Endothelial cell of umbilical vein (primary cell): Measurements from ENCODE around the gene MYO5B. TPM values are rescaled to one million over a fixed set of nuclear protein-coding genes. Genes with fewer than 3 reads are reported as not detected.

Source experiments
- BruUV-seq: library from RNA; stranded (reverse); fragments of 400-500 nt; replicated peaks from 2 replicates; lab custom pipeline; 2021; lab: Mats Ljungman, UMichigan
- CTCF ChIA-PET: fragments of 300-600, 350-600 bp; sonication (Branson Sonifier 250); formaldehyde crosslinking; loops from one replicate; lab custom pipeline; 2021; ENCODE audit warnings: antibody characterized with exemption, inconsistent platforms; lab: Charles Lee
- POLR2A ChIA-PET: fragments of 300-600, 350-600 bp; sonication (Branson Sonifier 250); formaldehyde crosslinking; loops from one replicate; lab custom pipeline; 2021; ENCODE audit warnings: antibody characterized with exemption, inconsistent platforms; lab: Charles Lee
- DNase-seq: peaks from one replicate; pipeline ENCODE4 v3.0.0-alpha.2; 2011; ENCODE audit warnings: low read depth, low spot score
- FAIRE-seq: peaks from 2 replicates; lab custom pipeline; 2011; peaks lifted over from hg19 to GRCh38; lab: Jason Lieb, UNC
- H2AFZ ChIP-seq: 2 replicates; pipeline ENCODE4 v1.6.0; 2012; ENCODE audit warnings: low read depth, low read length, control low read depth, inconsistent platforms
- H3K27ac ChIP-seq: 2 replicates; pipeline ENCODE4 v1.5.1; 2011; ENCODE audit warnings: low read depth, mild to moderate bottlenecking, control low read depth, low read length, moderate library complexity; ENCODE audit not compliant: insufficient read depth
- H3K27me3 ChIP-seq, 2 experiments: 2 replicates each; pipeline versions ENCODE4 v1.6.0 to v1.6.1; 2011; ENCODE audit warnings: low read length in 2 of 2, mixed read lengths in 1 of 2; ENCODE audit not compliant: control insufficient read depth in 2 of 2, insufficient read depth in 2 of 2
- H3K36me3 ChIP-seq, 2 experiments: 2 replicates in 1 of 2; 3 replicates in 1 of 2; pipeline ENCODE4 v1.5.1; 2011; ENCODE audit warnings: low read length in 2 of 2, mild to moderate bottlenecking in 1 of 2, moderate library complexity in 1 of 2; ENCODE audit not compliant: control insufficient read depth in 2 of 2, insufficient read depth in 2 of 2; ENCODE audit errors: extremely low read depth in 1 of 2
- H3K4me1 ChIP-seq: 3 replicates; pipeline ENCODE4 v1.5.1; 2011; ENCODE audit warnings: mild to moderate bottlenecking, low read length; ENCODE audit not compliant: control insufficient read depth, insufficient read depth; ENCODE audit errors: extremely low read depth
- H3K4me2 ChIP-seq: 2 replicates; pipeline ENCODE4 v1.6.1; 2011; ENCODE audit warnings: low read length, control low read depth, mixed read lengths; ENCODE audit not compliant: insufficient read depth
- H3K4me3 ChIP-seq, 3 experiments: fragments of 200-600 bp in 1 of 3; sonication (generic), shearing (Covaris generic) in 1 of 3; replicated peaks in 1 of 3; 2 replicates each; pipeline ENCODE4 v1.5.1; 2011 to 2016; ENCODE audit warnings: control low read depth in 3 of 3, low read length in 3 of 3, mild to moderate bottlenecking in 2 of 3, inconsistent platforms in 1 of 3, low read depth in 1 of 3, moderate library complexity in 1 of 3; ENCODE audit not compliant: insufficient read depth in 1 of 3
- H3K79me2 ChIP-seq: 2 replicates; pipeline ENCODE4 v1.6.0; 2012; ENCODE audit warnings: low read length, inconsistent platforms; ENCODE audit not compliant: control insufficient read depth, insufficient read depth
- H3K9ac ChIP-seq: replicated peaks from 2 replicates; pipeline ENCODE3; 2011; ENCODE audit warnings: low read length, control low read depth; ENCODE audit not compliant: insufficient read depth; ENCODE audit errors: extremely low read depth
- H3K9me1 ChIP-seq: replicated peaks from 3 replicates; pipeline ENCODE4 v1.6.0; 2011; ENCODE audit warnings: mild to moderate bottlenecking, low read length; ENCODE audit not compliant: control insufficient read depth, insufficient read depth; ENCODE audit errors: extremely low read depth
- H3K9me3 ChIP-seq: replicated peaks from 2 replicates; pipeline ENCODE4 v1.5.1; 2012; ENCODE audit warnings: low read length, inconsistent platforms; ENCODE audit not compliant: control insufficient read depth, insufficient read depth
- H4K20me1 ChIP-seq: replicated peaks from 2 replicates; pipeline ENCODE3; 2011; ENCODE audit warnings: mild to moderate bottlenecking, low read length; ENCODE audit not compliant: control insufficient read depth, insufficient read depth; ENCODE audit errors: extremely low read depth
- CTCF ChIP-seq, 2 donors: IDR thresholded peaks; 1 replicate in 1 of 2; 2 replicates in 1 of 2; pipeline ENCODE4 v1.5.1; 2011; ENCODE audit warnings: low read length in 2 of 2, mild to moderate bottlenecking in 2 of 2, moderate library complexity in 2 of 2, control low read depth in 1 of 2, inconsistent platforms in 1 of 2, low read depth in 1 of 2; ENCODE audit not compliant: insufficient read depth in 1 of 2; ENCODE audit errors: extremely low read depth in 1 of 2
- MYC ChIP-seq: IDR thresholded peaks from one replicate; pipeline ENCODE4 v1.6.1; 2011; ENCODE audit warnings: mild to moderate bottlenecking, low read depth, low read length
- POLR2A ChIP-seq: IDR thresholded peaks from 2 replicates; pipeline ENCODE4 v1.6.1; 2012; ENCODE audit warnings: low read depth, mild to moderate bottlenecking, control low read depth, low read length
- POLR2AphosphoS5 ChIP-seq: IDR thresholded peaks from 2 replicates; pipeline ENCODE4 v1.6.1; 2012; ENCODE audit warnings: low read depth, mild to moderate bottlenecking, control low read depth, low read length, moderate library complexity; ENCODE audit not compliant: insufficient read depth
- dilution Hi-C: fragments of 300-500 bp; cut with MboI; formaldehyde crosslinking; loops from one replicate; pipeline ENCODE4 v1.15.0; 2019; ENCODE audit warnings: low sequenced_read_pairs; ENCODE audit not compliant: extremely low pct_ligation_motif_present
- intact Hi-C: fragments of 100-400 bp; cut with micrococcal nuclease; formaldehyde crosslinking; loops from one replicate; pipeline ENCODE4 v1.10.0; 2022
- polyA plus RNA-seq, 4 experiments: library from polyadenylated mRNA; depleted of rRNA in 3 of 4; stranded (reverse) in 3 of 4; unstranded in 1 of 4; fragments of >200 nt; gene quantifications; 2 replicates each; pipeline versions ENCODE4 v1.2.1 to v1.2.3, GENCODE V29; 2011 to 2012; ENCODE audit warnings: missing spikeins in 1 of 4
- total RNA-seq: library from RNA; stranded (reverse); gene quantifications from 2 replicates; pipeline ENCODE4 v1.2.3, GENCODE V29; 2021
- TF ChIP-seq, protein P1 (sequence below): IDR thresholded peaks from 2 replicates; pipeline ENCODE4 v1.6.1; 2011; ENCODE audit not compliant: insufficient read depth, insufficient read length

The MYO5B gene
- total and polyA plus RNA-seq, 2 donors (not counting 3 experiments of a cell fraction or from before 2014, with no cell fraction given) = 0.54 to 1.1 TPM

GRCh38 chr18:50008306-50008705, 186.6 kb downstream of the MYO5B start:
- H3K9ac ChIP-seq = no peak overlapping the region
- FAIRE-seq = no peak
- intact Hi-C loops = loop anchor here (10.0 kb wide), 1 partner anchor 416 kb away; no protein-coding TSS in a partner anchor

More at GRCh38 chr18:50008306-50008705, 186.6 kb downstream of the MYO5B start:
- no peaks in the 10 kb centered on the region for H3K4me1 ChIP-seq
- no TSS peak for BruUV-seq
- dilution Hi-C loops = no loop called here
- no peak overlapping the region for H3K27ac ChIP-seq
- TF ChIP-seq POLR2A (no peak), CTCF (IDR thresholded peaks at IDR 0.05; ENCODE audit: extremely low read depth in 1 of 2, insufficient read depth in 1 of 2, low read depth in 1 of 2, low read length in 2 of 2) (no peak), MYC (no peak), POLR2AphosphoS5 (no peak)
- TF ChIP-seq, protein P1, sequence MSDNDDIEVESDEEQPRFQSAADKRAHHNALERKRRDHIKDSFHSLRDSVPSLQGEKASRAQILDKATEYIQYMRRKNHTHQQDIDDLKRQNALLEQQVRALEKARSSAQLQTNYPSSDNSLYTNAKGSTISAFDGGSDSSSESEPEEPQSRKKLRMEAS = no peak
- H4K20me1 ChIP-seq = no peaks in the 10 kb centered on the region
- no peaks in the 10 kb centered on the region for H3K36me3 ChIP-seq
- H3K9me1 ChIP-seq = no peaks in the 10 kb centered on the region
- H3K79me2 ChIP-seq = no peaks in the 10 kb centered on the region
- no peaks in the 10 kb centered on the region for H3K9me3 ChIP-seq
- no peak for DNase-seq
- CTCF ChIA-PET = interaction anchor here (0.6 kb wide), 1 partner anchor 452 kb away, joined by 3 read pairs; no protein-coding TSS in a partner anchor
- no peak overlapping the region for H3K4me2 ChIP-seq
- H3K27me3 ChIP-seq = peaks cover 0 to 2% of the 10 kb centered on the region in 2 experiments
- no peak overlapping the region for H2AFZ ChIP-seq
- no peak overlapping the region for H3K4me3 ChIP-seq
- POLR2A ChIA-PET = no interaction called here
